A172 (cell line): ENCODE data around the gene EFCC1. TPM values are rescaled to one million over a fixed set of nuclear protein-coding genes. Genes with fewer than 3 reads are reported as not detected.
A peak's percentile ranks its signal among the peaks of the same experiment; 100 is the strongest.

Experiments
- DNase-seq: peaks from one replicate; pipeline ENCODE4 v3.0.0-alpha.2; 2015; ENCODE audit warnings: low spot score
- total RNA-seq: library from RNA; depleted of rRNA; stranded (reverse); fragments of >200 nt; shearing (Covaris generic); gene quantifications from 2 replicates; pipeline ENCODE4 v1.2.3, GENCODE V29; 2014

The EFCC1 gene
- total RNA-seq, 1 experiment from 2014 or later, result 0.29 TPM

- no peak for DNase-seq
Measured at GRCh38 chr3:129032716-129033115, 31.6 kb downstream of the EFCC1 start.

DNA sequence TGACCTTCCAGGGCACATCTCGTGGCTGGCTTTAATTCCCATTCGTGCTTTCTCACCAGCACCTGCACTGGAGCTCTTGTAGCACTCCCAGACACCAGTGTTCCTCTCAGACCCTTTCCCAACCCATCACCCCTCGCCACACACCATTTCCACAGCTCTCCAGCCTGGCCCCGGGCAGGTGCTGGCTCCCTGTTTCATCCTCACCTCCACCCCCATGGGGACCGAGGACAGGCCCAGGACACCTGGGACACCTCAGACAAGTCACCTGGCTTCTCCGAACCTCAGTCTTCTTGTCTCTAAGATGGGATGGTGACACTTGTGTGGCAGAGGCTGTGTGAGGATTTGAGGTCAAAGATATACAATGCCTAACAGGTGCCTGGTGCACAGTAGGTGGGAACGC lies 32.0 kb downstream of the EFCC1 start:
- no peak for DNase-seq

GRCh38 chr3:129033633-129034321 lies 32.7 kb downstream of the EFCC1 start:
- DNase-seq, result no peak

GRCh38 chr3:129034642-129035041 lies 33.5 kb downstream of the EFCC1 start:
- DNase-seq, result no peak

- DNase-seq, result no peak
Measured at GRCh38 chr3:129035360-129036221, 34.5 kb downstream of the EFCC1 start.

- no peak for DNase-seq
Measured at GRCh38 chr3:129036222-129037092, 35.4 kb downstream of the EFCC1 start.

- DNase-seq, result no peak
Measured at GRCh38 chr3:129037093-129037419, 36.0 kb downstream of the EFCC1 start.

- no peak for DNase-seq
Measured at GRCh38 chr3:129038121-129038855, 37.2 kb downstream of the EFCC1 start.

DNA sequence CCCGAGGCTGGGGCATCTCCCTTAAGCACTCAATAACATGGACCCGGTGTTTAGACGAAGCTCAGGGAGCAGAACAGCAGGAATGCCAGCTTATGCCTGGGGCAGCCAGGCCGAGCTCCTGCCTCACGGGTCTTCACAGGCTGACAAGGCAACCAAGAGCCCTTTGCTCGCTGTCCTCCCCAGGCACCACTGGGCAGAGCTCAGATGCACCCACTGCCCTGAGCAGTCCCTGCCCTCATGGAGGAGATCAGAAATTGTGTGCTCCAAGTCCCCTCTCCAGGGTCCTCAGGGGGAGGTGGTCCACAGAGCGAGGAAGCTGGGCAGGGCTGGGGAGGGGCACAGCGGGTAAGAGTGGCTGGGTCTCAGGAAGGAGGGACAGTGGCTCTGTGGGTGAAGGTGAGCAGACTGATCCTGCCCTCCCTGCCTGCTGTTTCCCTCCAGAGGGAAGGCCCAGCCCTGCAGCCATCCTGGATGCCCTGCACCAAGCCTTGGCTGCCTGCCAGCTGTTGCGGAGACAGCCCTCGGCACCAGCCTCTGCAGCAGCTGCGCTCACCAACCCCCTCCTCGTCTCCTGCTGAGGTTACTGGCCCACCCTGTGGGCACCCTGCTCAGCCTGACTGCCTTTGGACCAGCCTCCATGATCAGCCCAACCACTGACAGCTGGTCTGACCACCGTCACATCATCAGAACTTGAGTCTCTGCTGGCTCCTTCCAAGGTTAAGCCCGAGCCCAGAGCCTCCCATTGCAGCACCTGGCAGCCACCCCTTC lies 38.4 kb downstream of the EFCC1 start:
- no peak for DNase-seq

DNA sequence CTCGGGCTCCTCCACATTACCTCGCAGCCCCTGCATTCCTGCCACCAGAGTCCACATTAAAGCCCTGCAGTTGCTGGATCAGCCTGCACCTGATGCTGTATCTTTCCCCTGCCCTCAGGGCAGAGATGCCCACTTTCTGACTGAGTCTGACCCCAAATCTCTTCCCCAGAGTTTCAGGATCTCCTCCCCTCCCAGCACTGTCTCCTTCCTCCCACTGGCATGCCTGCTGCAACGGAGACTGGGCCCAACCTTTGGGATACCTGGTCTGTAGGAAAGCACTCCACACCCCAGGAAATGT lies 38.9 kb downstream of the EFCC1 start:
- no peak for DNase-seq

DNA sequence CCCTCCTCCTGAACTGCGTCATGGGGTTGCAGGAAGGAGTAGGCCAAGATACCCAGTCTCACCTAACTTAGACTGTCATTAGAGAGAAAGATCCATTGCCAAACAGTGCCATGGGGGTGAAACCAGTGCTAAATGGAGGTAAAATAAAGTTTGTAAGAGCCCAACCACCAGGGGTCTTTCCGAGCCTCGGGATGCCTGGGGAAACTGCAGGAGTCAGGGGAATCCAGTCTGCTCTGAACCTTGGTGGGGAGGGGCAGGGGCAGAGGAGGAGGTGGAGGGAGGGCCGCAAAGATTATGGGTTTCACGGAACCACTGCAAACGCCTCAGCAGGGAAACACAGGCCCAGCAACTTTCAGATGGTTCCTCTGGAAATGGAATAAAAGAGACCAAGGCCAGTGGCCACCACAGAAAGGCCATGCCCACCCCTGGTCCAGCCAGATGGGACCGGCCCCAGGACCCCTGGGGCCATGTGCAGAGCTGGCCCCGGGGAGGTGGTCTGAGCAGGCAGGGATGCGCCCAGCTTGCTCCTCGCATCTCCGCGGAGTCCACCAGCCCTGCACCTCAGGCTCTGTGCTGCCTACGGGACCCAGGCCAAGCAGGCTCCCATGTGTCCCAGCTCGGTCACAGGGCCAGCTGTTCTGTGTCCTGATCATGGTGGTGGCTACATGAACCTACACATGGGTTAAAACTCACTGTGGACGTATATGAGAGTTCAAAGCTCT lies 39.6 kb downstream of the EFCC1 start:
- no peak for DNase-seq

GRCh38 chr3:129045675-129046036 lies 44.6 kb downstream of the EFCC1 start:
- DNase-seq, result no peak

GRCh38 chr3:129046037-129046731 lies 45.1 kb downstream of the EFCC1 start:
- no peak for DNase-seq

DNA sequence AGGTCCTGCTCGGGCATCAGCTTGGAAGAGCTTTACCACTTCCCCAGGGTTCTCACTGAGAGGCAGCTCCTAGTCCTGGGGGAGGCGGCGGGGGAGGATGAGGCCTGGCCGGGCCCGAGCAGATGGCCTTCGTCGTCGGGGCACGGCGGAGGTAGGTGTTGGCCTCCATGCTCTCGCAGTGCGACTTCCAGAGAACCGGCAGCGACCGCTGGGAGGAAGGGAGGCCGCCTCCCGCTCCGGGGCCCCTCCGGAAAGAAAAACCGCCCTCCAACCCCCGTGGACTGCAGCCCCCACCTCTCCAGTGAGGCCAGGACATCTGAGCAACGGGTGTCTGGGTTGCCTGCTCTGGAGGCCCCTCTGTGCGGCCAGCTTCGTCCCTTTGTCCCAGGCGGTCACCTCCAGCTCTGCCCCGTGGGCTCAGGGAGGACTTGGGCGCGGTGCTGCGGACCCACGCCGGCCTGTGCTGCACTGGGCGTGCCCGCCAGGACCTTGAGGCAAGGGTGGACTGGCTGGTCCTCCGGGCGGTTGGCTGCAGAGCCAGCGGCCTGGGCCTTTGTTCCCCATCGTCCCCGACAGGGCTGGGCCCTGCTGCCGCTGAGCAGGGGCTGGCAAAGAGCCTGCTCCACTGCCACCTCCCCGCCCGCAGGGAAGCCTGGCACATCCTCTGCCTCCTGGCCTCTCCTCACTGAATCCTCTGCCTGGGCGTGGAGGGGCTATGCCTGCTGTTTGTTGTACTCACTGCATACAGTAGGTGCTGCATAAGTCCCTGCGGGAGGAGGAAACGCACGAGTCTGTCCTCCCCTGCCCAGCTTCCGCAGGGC lies 45.8 kb downstream of the EFCC1 start:
- no peak for DNase-seq

DNA sequence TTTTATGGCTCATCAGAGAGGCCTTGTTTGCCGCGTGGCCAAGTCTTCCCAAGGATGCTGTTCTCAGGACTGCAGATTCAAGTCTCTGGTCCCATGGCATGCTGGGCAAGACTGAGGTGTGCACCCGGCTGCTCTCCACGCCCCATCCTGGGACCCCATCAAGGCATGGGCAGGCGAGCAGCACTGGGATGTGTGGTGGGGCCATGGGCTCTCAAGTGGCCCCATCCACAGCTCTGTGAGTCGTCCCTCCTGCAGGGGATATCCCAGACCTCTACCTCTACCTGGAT lies 46.4 kb downstream of the EFCC1 start:
- DNase-seq, result no peak

- no peak for DNase-seq
Measured at GRCh38 chr3:129050556-129051295, 49.6 kb downstream of the EFCC1 start.

DNA sequence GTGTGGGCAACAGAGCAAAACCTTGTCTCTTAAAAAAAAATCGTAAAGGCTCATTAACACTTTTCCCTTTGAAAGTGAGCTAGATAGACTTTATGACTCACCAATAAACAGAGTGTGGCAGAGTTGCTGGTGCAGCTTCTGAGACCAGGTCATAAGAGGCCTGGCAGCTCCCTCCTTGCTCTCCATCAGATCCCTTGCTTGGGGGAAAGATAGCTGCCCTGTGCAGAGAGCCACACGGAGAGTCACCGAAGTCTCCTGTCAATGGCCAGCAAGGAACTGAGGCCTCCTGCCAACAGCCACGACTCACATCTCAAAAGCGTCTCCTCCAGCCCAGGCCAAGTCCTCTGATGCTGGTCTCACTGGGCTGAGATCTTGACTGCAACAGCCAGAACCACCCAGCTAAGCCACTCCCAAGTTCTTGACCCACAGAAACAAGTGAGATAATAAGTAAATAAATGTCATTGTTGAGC lies 50.8 kb downstream of the EFCC1 start:
- DNase-seq, result peak; percentile 30

- no peak for DNase-seq
Measured at GRCh38 chr3:129052675-129053074, 51.6 kb downstream of the EFCC1 start.
